Upper lobe of right lung (tissue), 1 donor: ENCODE results near the gene HRH3. TPM values are rescaled to one million over a fixed set of nuclear protein-coding genes. Genes with fewer than 3 reads are reported as not detected.

ENCODE experiments used
- ATAC-seq: fragments of 200-7000 bp; cut with Tn5 transposase; one replicate; pipeline ENCODE4 v1.9.1; 2020; ENCODE audit warnings: mild to moderate bottlenecking, moderate library complexity
- DNase-seq: peaks from one replicate; pipeline ENCODE4 v3.0.0-alpha.2; 2020
- H3K27ac ChIP-seq: fragments of 200-600 bp; one replicate; pipeline ENCODE4 v1.8.0; 2022
- H3K27me3 ChIP-seq: fragments of 200-600 bp; one replicate; pipeline ENCODE4 v1.8.0; 2022; ENCODE audit warnings: mild to moderate bottlenecking
- H3K36me3 ChIP-seq: fragments of 200-600 bp; one replicate; pipeline ENCODE4 v1.8.0; 2022
- H3K4me1 ChIP-seq: fragments of 200-600 bp; one replicate; pipeline ENCODE4 v1.8.0; 2022
- H3K4me3 ChIP-seq: fragments of 200-600 bp; one replicate; pipeline ENCODE4 v1.8.0; 2022; ENCODE audit warnings: mild to moderate bottlenecking
- H3K9me3 ChIP-seq: fragments of 200-600 bp; one replicate; pipeline ENCODE4 v1.8.0; 2022
- CTCF ChIP-seq: fragments of 200-600 bp; IDR thresholded peaks from one replicate; pipeline ENCODE4 v1.8.0; 2022; ENCODE audit warnings: antibody characterized with exemption
- intact Hi-C: fragments of 100-400 bp; cut with DNase I; formaldehyde crosslinking; loops from one replicate; pipeline ENCODE4 v1.11.0; 2022
- total RNA-seq: library from RNA; stranded (reverse); fragmentation: NEBNext Ultra II Directional; extraction: Animal tissue kit (Norgen Biotek cat#: 25700); gene quantifications from one replicate; pipeline ENCODE4 v1.2.1, GENCODE V29; 2021
- donor health status: DM: no; HTN: yes; CAD: no; lungs with severe emphysema.

HRH3 gene
- total RNA-seq, 1 donor from 2014 or later: not detected

- Histone ChIP-seq H3K27ac (no peak overlapping the region), H3K4me1 (no peaks in the 10 kb centered on the region), H3K36me3 (no peaks in the 10 kb centered on the region), H3K27me3 (peaks cover 74% of the 10 kb centered on the region), H3K9me3 (no peaks in the 10 kb centered on the region), H3K4me3 (no peak overlapping the region)
- ATAC-seq: no peak
- no peak for TF ChIP-seq CTCF
- intact Hi-C loops: no loop called here
- no peak for DNase-seq
These were observed 3.2 kb downstream of the HRH3 start for GRCh38 chr20:62216636-62217566.

- peaks cover 74% of the 10 kb centered on the region for H3K27me3 ChIP-seq
- ATAC-seq (no peak), DNase-seq (no peak)
- H3K9me3 ChIP-seq: no peaks in the 10 kb centered on the region
- TF ChIP-seq CTCF: no peak
- no peak overlapping the region for H3K27ac ChIP-seq
- no peaks in the 10 kb centered on the region for H3K4me1 ChIP-seq
- H3K36me3 ChIP-seq: no peaks in the 10 kb centered on the region
- no peak overlapping the region for H3K4me3 ChIP-seq
- intact Hi-C loops: no loop called here
These were observed 4.0 kb downstream of the HRH3 start for GRCh38 chr20:62215991-62216635.

- no peak for DNase-seq
- no peaks in the 10 kb centered on the region for H3K36me3 ChIP-seq
- H3K9me3 ChIP-seq: no peaks in the 10 kb centered on the region
- intact Hi-C loops: no loop called here
- peaks cover 73% of the 10 kb centered on the region for H3K27me3 ChIP-seq
- no peak for ATAC-seq
- no peak for TF ChIP-seq CTCF
- H3K4me1 ChIP-seq: no peaks in the 10 kb centered on the region
- H3K27ac ChIP-seq: no peak overlapping the region
- H3K4me3 ChIP-seq: no peak overlapping the region
These were observed 4.8 kb downstream of the HRH3 start for GRCh38 chr20:62215020-62215990.

- no peak for ATAC-seq
- Histone ChIP-seq H3K27me3 (peaks cover 69% of the 10 kb centered on the region), H3K9me3 (no peaks in the 10 kb centered on the region), H3K36me3 (no peaks in the 10 kb centered on the region), H3K27ac (no peak overlapping the region), H3K4me3 (no peak overlapping the region), H3K4me1 (no peaks in the 10 kb centered on the region)
- intact Hi-C loops: no loop called here
- DNase-seq: no peak
- TF ChIP-seq CTCF: no peak
These were observed 6.0 kb downstream of the HRH3 start for GRCh38 chr20:62214067-62214466.

GRCh38 chr20:62212299-62212698, 7.8 kb downstream of the HRH3 start:
- Histone ChIP-seq H3K36me3 (no peaks in the 10 kb centered on the region), H3K27me3 (peaks cover 52% of the 10 kb centered on the region), H3K27ac (no peak overlapping the region), H3K9me3 (no peaks in the 10 kb centered on the region), H3K4me1 (no peaks in the 10 kb centered on the region), H3K4me3 (no peak overlapping the region)
- ATAC-seq (no peak), DNase-seq (no peak)
- no peak for TF ChIP-seq CTCF
- intact Hi-C loops: no loop called here
